Measurements from ENCODE around the gene BAD.

DNA sequence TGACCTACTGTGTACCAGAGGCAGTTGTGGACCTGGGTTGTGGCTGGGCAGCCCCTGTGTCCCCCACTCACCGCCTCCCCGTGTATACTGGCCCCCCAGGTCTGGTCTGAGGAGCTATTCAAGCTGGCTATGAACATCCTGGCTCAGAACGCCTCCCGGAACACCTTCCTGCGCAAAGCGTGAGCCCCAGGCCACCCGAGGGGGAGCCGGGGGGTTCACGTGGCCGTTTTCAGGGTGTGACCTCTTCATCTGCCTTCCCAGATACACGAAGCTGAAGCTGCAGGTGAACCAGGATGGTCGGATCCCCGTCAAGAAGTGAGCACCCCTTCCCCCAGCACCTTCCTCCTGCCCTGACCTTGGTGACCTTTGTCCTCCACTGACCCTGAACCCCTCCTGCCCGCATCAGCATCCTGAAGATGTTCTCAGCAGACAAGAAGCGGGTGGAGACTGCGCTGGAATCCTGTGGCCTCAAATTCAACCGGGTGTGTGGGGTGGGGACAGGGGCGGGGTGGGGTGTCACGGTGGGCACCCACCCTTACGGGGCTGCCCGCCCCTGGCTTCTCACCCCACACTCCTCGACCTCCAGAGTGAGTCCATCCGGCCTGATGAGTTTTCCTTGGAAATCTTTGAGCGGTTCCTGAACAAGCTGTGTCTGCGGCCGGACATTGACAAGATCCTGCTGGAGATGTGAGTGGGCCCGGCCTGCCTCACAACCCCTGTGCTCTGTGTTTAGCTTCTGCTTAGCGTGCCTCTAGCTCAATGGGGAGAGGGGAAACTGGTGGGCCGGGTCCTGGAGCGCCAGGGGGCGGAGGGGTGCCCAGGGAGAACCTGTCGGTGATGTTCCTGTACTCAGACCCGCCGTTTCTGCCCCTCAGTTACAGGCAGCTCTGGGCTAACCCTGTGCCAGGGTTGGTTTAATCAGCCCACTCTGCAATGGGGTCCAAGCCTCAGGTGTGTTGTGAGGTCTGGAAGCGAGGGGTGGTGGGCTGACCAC lies 29.0 kb downstream of the BAD start:
- no peak for TF ChIP-seq POLR2A (IDR thresholded peaks at IDR 0.05; ENCODE audit: low read depth, low read length)
- TF ChIP-seq POLR2AphosphoS5 (IDR thresholded peaks at IDR 0.05; ENCODE audit: low read depth, low read length) = no peak
- TF ChIP-seq TAF1 (IDR thresholded peaks at IDR 0.05; ENCODE audit: borderline replicate concordance, low read depth, low read length) = no peak

Data from GM12892 (cell line).